Fibroblast of villous mesenchyme (primary cell): ENCODE results near the gene SEMA4G. TPM values are rescaled to one million over a fixed set of nuclear protein-coding genes. Genes with fewer than 3 reads are reported as not detected.

ENCODE experiments used
- DNase-seq: peaks from one replicate; pipeline ENCODE4 v3.0.0-alpha.2; 2010; ENCODE audit warnings: low read depth
- H3K4me3 ChIP-seq: 2 replicates; pipeline ENCODE4 v1.5.1; 2011; ENCODE audit warnings: low read depth, mild to moderate bottlenecking, low read length
- CTCF ChIP-seq: IDR thresholded peaks from 2 replicates; pipeline ENCODE4 v1.5.1; 2012; ENCODE audit warnings: low read depth, mild to moderate bottlenecking, low read length; ENCODE audit not compliant: insufficient read depth
- total RNA-seq: library from RNA; depleted of rRNA; stranded (reverse); fragments of >200 nt; gene quantifications from 2 replicates; pipeline ENCODE4 v1.2.3, GENCODE V29; 2012

The SEMA4G gene
- total RNA-seq, 1 donor, result 0.43 TPM

GRCh38 chr10:100976906-100977305 is 7.6 kb downstream of the SEMA4G start:
- no peak for DNase-seq
- TF ChIP-seq CTCF, result no peak
- H3K4me3 ChIP-seq, result no peak overlapping the region

GRCh38 chr10:100977436-100977835 is 8.1 kb downstream of the SEMA4G start:
- no peak for TF ChIP-seq CTCF
- no peak for DNase-seq
- H3K4me3 ChIP-seq, result no peak overlapping the region

GRCh38 chr10:100978121-100978900 is 9.0 kb downstream of the SEMA4G start:
- TF ChIP-seq CTCF, result no peak
- no peak for DNase-seq
- no peak overlapping the region for H3K4me3 ChIP-seq

- no peak for TF ChIP-seq CTCF
- DNase-seq, result no peak
- no peak overlapping the region for H3K4me3 ChIP-seq
Observed at GRCh38 chr10:100978901-100979195, 9.5 kb downstream of the SEMA4G start.

GRCh38 chr10:100979791-100980272 is 10.5 kb downstream of the SEMA4G start:
- H3K4me3 ChIP-seq, result no peak overlapping the region
- TF ChIP-seq CTCF, result no peak
- no peak for DNase-seq

- TF ChIP-seq CTCF, result no peak
- H3K4me3 ChIP-seq, result no peak overlapping the region
- DNase-seq, result no peak
Observed at GRCh38 chr10:100980311-100980710, 11.0 kb downstream of the SEMA4G start.

- no peak for TF ChIP-seq CTCF
Observed at GRCh38 chr10:100980711-100981110, 11.4 kb downstream of the SEMA4G start.

More at GRCh38 chr10:100980711-100981110, 11.4 kb downstream of the SEMA4G start:
- H3K4me3 ChIP-seq, result no peak overlapping the region
- DNase-seq, result no peak
